H9 (cell line): ENCODE data around the gene TECTB. TPM values are rescaled to one million over a fixed set of nuclear protein-coding genes. Genes with fewer than 3 reads are reported as not detected.

ENCODE experiments used
- DNase-seq: peaks from one replicate; pipeline ENCODE4 v3.0.0-alpha.2; 2017
- H2AFZ ChIP-seq: one replicate; pipeline ENCODE4 v1.6.1; 2013; ENCODE audit warnings: mild to moderate bottlenecking, low read length, control low read depth, moderate library complexity
- H2AK5ac ChIP-seq: 2 replicates; pipeline ENCODE4 v1.6.1; 2013; ENCODE audit warnings: low read length, control low read depth, mixed read lengths; ENCODE audit not compliant: insufficient read length
- H2BK120ac ChIP-seq: one replicate; pipeline ENCODE4 v1.6.1; 2013; ENCODE audit warnings: low read depth, mild to moderate bottlenecking, low read length, control low read depth, inconsistent platforms; ENCODE audit not compliant: poor library complexity, severe bottlenecking
- H2BK12ac ChIP-seq: 2 replicates; pipeline ENCODE4 v1.6.1; 2013; ENCODE audit warnings: low read length, control low read depth, mixed read lengths, low read depth; ENCODE audit not compliant: insufficient read length
- H2BK15ac ChIP-seq: 2 replicates; pipeline ENCODE4 v1.6.1; 2013; ENCODE audit warnings: low read depth, low read length, control low read depth
- H2BK20ac ChIP-seq: one replicate; pipeline ENCODE4 v1.6.1; 2013; ENCODE audit warnings: low read depth, mild to moderate bottlenecking, low read length, control low read depth, inconsistent platforms; ENCODE audit not compliant: poor library complexity, severe bottlenecking
- H2BK5ac ChIP-seq: 2 replicates; pipeline ENCODE4 v1.6.1; 2013; ENCODE audit warnings: low read length, control low read depth, mixed read lengths; ENCODE audit not compliant: insufficient read length
- H3K14ac ChIP-seq: 2 replicates; pipeline ENCODE4 v1.6.1; 2013; ENCODE audit warnings: low read length, control low read depth; ENCODE audit not compliant: insufficient read depth
- H3K18ac ChIP-seq: 2 replicates; pipeline ENCODE4 v1.6.1; 2013; ENCODE audit warnings: low read depth, mild to moderate bottlenecking, mixed read lengths, low read length, control low read depth; ENCODE audit not compliant: insufficient read length
- H3K23ac ChIP-seq: 2 replicates; pipeline ENCODE4 v1.6.1; 2013; ENCODE audit warnings: low read length, control low read depth, mixed read lengths, low read depth; ENCODE audit not compliant: insufficient read length
- H3K23me2 ChIP-seq: 2 replicates; pipeline ENCODE4 v1.6.1; 2013; ENCODE audit warnings: low read depth, mild to moderate bottlenecking, mixed read lengths, low read length, control low read depth; ENCODE audit not compliant: insufficient read length, poor library complexity, severe bottlenecking
- H3K27ac ChIP-seq: 2 replicates; pipeline ENCODE4 v1.5.1; 2013; ENCODE audit warnings: low read length, control low read depth, mixed read lengths, low read depth; ENCODE audit not compliant: insufficient read length
- H3K27me3 ChIP-seq: 2 replicates; pipeline ENCODE4 v1.6.1; 2013; ENCODE audit warnings: low read length, control low read depth, inconsistent platforms; ENCODE audit not compliant: insufficient read depth
- H3K4ac ChIP-seq: 2 replicates; pipeline ENCODE4 v1.6.1; 2013; ENCODE audit warnings: low read depth, mild to moderate bottlenecking, control low read depth, inconsistent platforms, low read length, moderate library complexity
- H3K4me1 ChIP-seq: 2 replicates; pipeline ENCODE4 v1.6.1; 2013; ENCODE audit warnings: low read length, control low read depth, inconsistent platforms; ENCODE audit not compliant: insufficient read depth
- H3K4me2 ChIP-seq: 2 replicates; pipeline ENCODE4 v1.6.1; 2013; ENCODE audit warnings: low read length, control low read depth, mixed read lengths; ENCODE audit not compliant: insufficient read length, insufficient read depth
- H3K56ac ChIP-seq: 2 replicates; pipeline ENCODE4 v1.6.1; 2013; ENCODE audit warnings: low read depth, mild to moderate bottlenecking, mixed read lengths, low read length, control low read depth; ENCODE audit not compliant: insufficient read length
- H3K79me1 ChIP-seq: 2 replicates; pipeline ENCODE4 v1.6.1; 2013; ENCODE audit warnings: low read depth, mild to moderate bottlenecking, moderate library complexity, low read length, control low read depth, inconsistent platforms; ENCODE audit not compliant: insufficient read depth, poor library complexity, severe bottlenecking
- H3K79me2 ChIP-seq: 2 replicates; pipeline ENCODE4 v1.6.1; 2013; ENCODE audit warnings: low read length, control low read depth, inconsistent platforms; ENCODE audit not compliant: insufficient read depth
- H3K9ac ChIP-seq: 2 replicates; pipeline ENCODE4 v1.6.1; 2013; ENCODE audit warnings: low read length, control low read depth, mixed read lengths; ENCODE audit not compliant: insufficient read length; ENCODE audit errors: extremely low read depth
- H3K9me3 ChIP-seq: one replicate; pipeline ENCODE4 v1.6.1; 2013; ENCODE audit warnings: low read depth, low read length, inconsistent platforms; ENCODE audit not compliant: control insufficient read depth
- H3T11ph ChIP-seq: one replicate; pipeline ENCODE4 v1.6.1; 2013; ENCODE audit warnings: mild to moderate bottlenecking, low read length, control low read depth, inconsistent platforms
- H4K20me1 ChIP-seq: one replicate; pipeline ENCODE4 v1.6.1; 2013; ENCODE audit not compliant: control insufficient read depth, insufficient read length, insufficient read depth
- H4K5ac ChIP-seq: 2 replicates; pipeline ENCODE4 v1.6.1; 2013; ENCODE audit warnings: low read depth, mild to moderate bottlenecking, mixed read lengths, low read length, control low read depth; ENCODE audit not compliant: insufficient read length
- H4K8ac ChIP-seq: replicated peaks from 2 replicates; pipeline ENCODE4 v1.6.1; 2013; ENCODE audit warnings: low read length, control low read depth, mixed read lengths, low read depth; ENCODE audit not compliant: insufficient read length
- H4K91ac ChIP-seq: 2 replicates; pipeline ENCODE4 v1.6.1; 2013; ENCODE audit warnings: low read depth, mild to moderate bottlenecking, moderate library complexity, mixed read lengths, low read length, control low read depth; ENCODE audit not compliant: insufficient read length
- H3K27ac Mint-ChIP-seq, 3 experiments: 2 replicates in 2 of 3; 3 replicates in 1 of 3; pipeline ENCODE4 v1.8.0; 2020 to 2021; ENCODE audit warnings: mixed read lengths in 3 of 3, mild to moderate bottlenecking in 1 of 3, moderate library complexity in 1 of 3
- H3K27me3 Mint-ChIP-seq: 2 replicates; pipeline ENCODE4 v1.8.0; 2021; ENCODE audit warnings: low read depth, mild to moderate bottlenecking, moderate library complexity, mixed read lengths
- H3K36me3 Mint-ChIP-seq, 3 experiments: 2 replicates in 2 of 3; 3 replicates in 1 of 3; pipeline ENCODE4 v1.8.0; 2020 to 2021; ENCODE audit warnings: low read depth in 3 of 3, mixed read lengths in 3 of 3; ENCODE audit not compliant: insufficient read depth in 1 of 3
- H3K4me1 Mint-ChIP-seq, 2 experiments: 2 replicates each; pipeline ENCODE4 v1.8.0; 2020; ENCODE audit warnings: mixed read lengths in 2 of 2
- H3K4me3 Mint-ChIP-seq, 2 experiments: 2 replicates in 1 of 2; 3 replicates in 1 of 2; pipeline ENCODE4 v1.8.0; 2020 to 2021; ENCODE audit warnings: mild to moderate bottlenecking in 2 of 2, mixed read lengths in 2 of 2, moderate library complexity in 1 of 2
- H3K9me3 Mint-ChIP-seq, 2 experiments: 2 replicates in 1 of 2; 3 replicates in 1 of 2; pipeline ENCODE4 v1.8.0; 2020; ENCODE audit warnings: mild to moderate bottlenecking in 2 of 2, mixed read lengths in 2 of 2, moderate library complexity in 1 of 2
- WGBS: extraction: QIAGEN DNeasy Blood & Tissue Kit; methylation state at CpG from one replicate; pipeline ENCODE4 v1.1.7; 2013; ENCODE audit warnings: missing lambda C conversion rate, low lambda C conversion rate, mixed read lengths; ENCODE audit not compliant: insufficient read length; ENCODE audit errors: extremely low coverage; 5-methylcytosine and 5-hydroxymethylcytosine counted together
- total RNA-seq: library from RNA; stranded (reverse); gene quantifications from 2 replicates; pipeline ENCODE4 v1.2.1, GENCODE V29; 2021
- TF ChIP-seq, protein P1 (sequence below): fragments of 200-600 bp; sonication (generic); conservative IDR thresholded peaks from 3 replicates; pipeline ENCODE4 v1.8.0; 2021; ENCODE audit warnings: antibody characterized with exemption, mild to moderate bottlenecking

Gene TECTB
- total RNA-seq, 1 experiment from 2014 or later: not detected

GRCh38 chr10:112311481-112311880 lies 28.3 kb downstream of the TECTB start:
- Histone ChIP-seq H4K8ac (no peak overlapping the region), H2BK15ac (no peak overlapping the region), H3K4me2 (no peak overlapping the region), H2AFZ (no peak overlapping the region), H3K9ac (no peak overlapping the region), H2BK5ac (no peak overlapping the region), H3K14ac (no peak overlapping the region), H3K27ac (no peak overlapping the region), H3K23me2 (no peaks in the 10 kb centered on the region), H2BK20ac (no peak overlapping the region), H3K27me3 (no peaks in the 10 kb centered on the region), H3T11ph (no peak overlapping the region), H4K91ac (no peak overlapping the region), H4K20me1 (no peaks in the 10 kb centered on the region), H3K4me1 (no peaks in the 10 kb centered on the region; the same call in 1 of the 2 replicates), H3K4ac (no peak overlapping the region), H2BK12ac (no peak overlapping the region), H3K56ac (no peak overlapping the region), H3K79me1 (no peaks in the 10 kb centered on the region), H2AK5ac (no peak overlapping the region), H3K23ac (no peak overlapping the region), H3K79me2 (no peaks in the 10 kb centered on the region), H2BK120ac (no peak overlapping the region), H3K9me3 (no peaks in the 10 kb centered on the region), H3K18ac (no peak overlapping the region), H4K5ac (no peak overlapping the region)
- no peaks in the 10 kb centered on the region for H3K36me3 Mint-ChIP-seq
- DNase-seq: no peak
- WGBS: no CpG with 5 or more reads among the region's 3 CpGs
- TF ChIP-seq, protein P1, sequence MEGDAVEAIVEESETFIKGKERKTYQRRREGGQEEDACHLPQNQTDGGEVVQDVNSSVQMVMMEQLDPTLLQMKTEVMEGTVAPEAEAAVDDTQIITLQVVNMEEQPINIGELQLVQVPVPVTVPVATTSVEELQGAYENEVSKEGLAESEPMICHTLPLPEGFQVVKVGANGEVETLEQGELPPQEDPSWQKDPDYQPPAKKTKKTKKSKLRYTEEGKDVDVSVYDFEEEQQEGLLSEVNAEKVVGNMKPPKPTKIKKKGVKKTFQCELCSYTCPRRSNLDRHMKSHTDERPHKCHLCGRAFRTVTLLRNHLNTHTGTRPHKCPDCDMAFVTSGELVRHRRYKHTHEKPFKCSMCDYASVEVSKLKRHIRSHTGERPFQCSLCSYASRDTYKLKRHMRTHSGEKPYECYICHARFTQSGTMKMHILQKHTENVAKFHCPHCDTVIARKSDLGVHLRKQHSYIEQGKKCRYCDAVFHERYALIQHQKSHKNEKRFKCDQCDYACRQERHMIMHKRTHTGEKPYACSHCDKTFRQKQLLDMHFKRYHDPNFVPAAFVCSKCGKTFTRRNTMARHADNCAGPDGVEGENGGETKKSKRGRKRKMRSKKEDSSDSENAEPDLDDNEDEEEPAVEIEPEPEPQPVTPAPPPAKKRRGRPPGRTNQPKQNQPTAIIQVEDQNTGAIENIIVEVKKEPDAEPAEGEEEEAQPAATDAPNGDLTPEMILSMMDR: no peak
- no peak overlapping the region for H3K4me3 Mint-ChIP-seq
- H3K27me3 Mint-ChIP-seq: peaks cover 7% of the 10 kb centered on the region
- no peaks in the 10 kb centered on the region for H3K9me3 Mint-ChIP-seq
- H3K27ac Mint-ChIP-seq: no peak overlapping the region
- H3K4me1 Mint-ChIP-seq: peaks cover 5 to 6% of the 10 kb centered on the region in 2 experiments
